ENCODE data around the gene WIPF3.

WIPF3 gene

DNA sequence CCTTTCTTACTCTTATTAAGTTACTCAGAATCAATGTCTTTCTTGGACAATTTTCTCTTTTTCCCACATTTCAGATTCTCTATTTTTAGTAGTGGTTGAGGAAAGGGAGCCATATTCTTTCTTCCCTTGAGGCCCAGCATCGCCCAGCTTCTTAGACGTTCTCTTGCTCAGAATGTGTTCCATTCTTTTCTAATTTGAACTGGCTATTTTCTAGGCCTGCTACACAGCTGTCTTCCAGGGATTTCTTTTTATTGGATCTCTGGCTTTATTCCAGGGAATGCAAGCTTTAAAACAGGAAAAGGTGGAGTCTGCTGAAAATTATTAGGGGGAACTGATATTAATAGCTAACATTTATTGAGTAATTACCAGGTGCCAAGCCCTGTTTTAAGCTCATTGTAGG, 58.3 kb downstream of the WIPF3 start:
- H3K27ac ChIP-seq (replicated peaks): no peak overlapping the region
- no peaks in the 10 kb centered on the region for H3K27me3 ChIP-seq (ENCODE audit: insufficient read depth, poor library complexity, severe bottlenecking)
- DNase-seq (ENCODE audit: low read depth in 1 of 2, low spot score in 1 of 2): no peak
- H3K4me3 ChIP-seq (replicated peaks; ENCODE audit: insufficient read depth, low read length): no peak overlapping the region
- TF ChIP-seq CTCF (IDR thresholded peaks at IDR 0.05; ENCODE audit: insufficient read depth, low read length): no peak
- TF ChIP-seq SPI1 (IDR thresholded peaks at IDR 0.05; ENCODE audit: borderline replicate concordance, low read depth): no peak
- TF ChIP-seq REST (IDR thresholded peaks at IDR 0.05; ENCODE audit: insufficient replicate concordance, low read depth): no peak
- no peak for TF ChIP-seq GABPA (IDR thresholded peaks at IDR 0.05; ENCODE audit: low read depth)
- no peak for TF ChIP-seq POLR2AphosphoS5 (IDR thresholded peaks at IDR 0.05; ENCODE audit: low read depth)

DNA sequence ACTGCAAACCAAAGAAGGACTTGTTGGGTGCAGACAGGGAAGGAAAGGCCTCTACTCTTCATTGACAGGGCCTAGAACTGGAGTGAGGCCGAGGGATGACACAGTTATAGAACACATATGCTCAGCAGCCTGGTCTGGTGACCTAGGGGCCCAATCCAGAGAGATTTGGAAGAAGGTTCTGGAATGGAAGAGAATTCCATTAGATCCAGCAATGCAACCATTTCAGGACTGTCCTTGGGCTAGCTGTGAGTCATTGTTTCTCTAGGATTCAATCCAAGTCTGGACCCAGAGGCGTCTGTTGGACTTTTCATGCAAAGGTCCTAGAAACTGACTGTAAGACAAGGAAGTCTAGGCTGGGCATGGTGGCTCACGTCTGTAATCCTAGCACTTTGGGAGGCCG, 59.2 kb downstream of the WIPF3 start:
- no peak for DNase-seq (ENCODE audit: low read depth in 1 of 2, low spot score in 1 of 2)
- TF ChIP-seq SPI1 (IDR thresholded peaks at IDR 0.05; ENCODE audit: borderline replicate concordance, low read depth): no peak
- TF ChIP-seq GABPA (IDR thresholded peaks at IDR 0.05; ENCODE audit: low read depth): no peak
- no peak for TF ChIP-seq CTCF (IDR thresholded peaks at IDR 0.05; ENCODE audit: insufficient read depth, low read length)
- no peak for TF ChIP-seq REST (IDR thresholded peaks at IDR 0.05; ENCODE audit: insufficient replicate concordance, low read depth)
- TF ChIP-seq POLR2AphosphoS5 (IDR thresholded peaks at IDR 0.05; ENCODE audit: low read depth): no peak
- Histone ChIP-seq H3K27me3 (ENCODE audit: insufficient read depth, poor library complexity, severe bottlenecking) (no peaks in the 10 kb centered on the region), H3K4me3 (replicated peaks; ENCODE audit: insufficient read depth, low read length) (no peak overlapping the region), H3K27ac (replicated peaks) (no peak overlapping the region)

DNA sequence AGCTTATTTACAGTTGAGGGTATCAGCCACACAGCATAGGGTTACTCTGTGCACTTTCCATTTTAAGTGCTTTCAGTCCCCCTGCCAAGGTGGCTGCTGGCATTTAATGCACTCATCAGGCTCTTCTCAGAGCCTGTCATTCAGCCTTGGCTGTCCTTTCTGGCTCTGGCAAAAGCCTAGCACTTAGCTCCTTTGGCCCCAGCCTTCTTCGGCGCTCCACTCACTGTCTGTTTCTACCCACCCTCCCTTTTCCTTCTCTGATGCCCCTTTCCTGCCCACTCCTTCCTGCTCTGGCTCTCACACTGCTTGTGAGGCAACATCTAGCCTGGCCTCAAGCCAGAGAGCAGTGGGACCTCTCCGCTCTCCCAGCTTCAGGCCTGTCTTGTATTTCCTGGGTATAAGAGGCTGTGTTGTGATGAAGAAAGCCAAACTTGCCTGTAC, 60.2 kb downstream of the WIPF3 start:
- H3K27me3 ChIP-seq (ENCODE audit: insufficient read depth, poor library complexity, severe bottlenecking): no peaks in the 10 kb centered on the region
- no peak overlapping the region for H3K27ac ChIP-seq (replicated peaks)
- TF ChIP-seq GABPA (IDR thresholded peaks at IDR 0.05; ENCODE audit: low read depth) (no peak), SPI1 (IDR thresholded peaks at IDR 0.05; ENCODE audit: borderline replicate concordance, low read depth) (no peak), REST (IDR thresholded peaks at IDR 0.05; ENCODE audit: insufficient replicate concordance, low read depth) (no peak), CTCF (IDR thresholded peaks at IDR 0.05; ENCODE audit: insufficient read depth, low read length) (no peak), POLR2AphosphoS5 (IDR thresholded peaks at IDR 0.05; ENCODE audit: low read depth) (no peak)
- H3K4me3 ChIP-seq (replicated peaks; ENCODE audit: insufficient read depth, low read length): no peak overlapping the region
- peak in 1 of 2 experiments; percentile 30 for DNase-seq (ENCODE audit: low read depth in 1 of 2, low spot score in 1 of 2)

Data from HL-60 (cell line).